DMS153 (cell line): ENCODE data around the gene SLC15A3.

Experiments
- DNase-seq: peaks from one replicate; lab custom pipeline; 2025; lab: John Stamatoyannopoulos, UW

Gene SLC15A3

DNA sequence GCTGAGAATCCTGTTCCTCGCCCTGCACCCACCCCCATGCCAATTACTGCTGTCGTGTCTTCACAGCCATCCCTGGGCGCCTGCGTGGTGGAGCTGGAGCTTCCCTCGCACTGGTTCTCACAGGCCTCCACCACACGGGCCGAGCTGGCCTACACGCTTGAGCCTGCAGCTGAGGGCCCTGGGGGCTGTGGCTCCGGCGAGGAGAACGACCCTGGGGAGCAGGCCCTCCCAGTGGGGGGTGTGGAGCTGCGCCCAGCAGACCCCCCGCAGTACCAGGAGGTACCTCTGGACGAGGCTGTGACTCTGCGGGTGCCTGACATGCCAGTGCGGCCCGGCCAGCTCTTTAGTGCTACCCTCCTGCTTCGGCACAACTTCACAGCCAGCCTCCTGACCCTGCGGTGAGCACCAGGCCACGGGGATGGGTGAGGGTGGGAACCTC lies 23.4 kb downstream of the SLC15A3 start:
- DNase-seq, result no peak

DNA sequence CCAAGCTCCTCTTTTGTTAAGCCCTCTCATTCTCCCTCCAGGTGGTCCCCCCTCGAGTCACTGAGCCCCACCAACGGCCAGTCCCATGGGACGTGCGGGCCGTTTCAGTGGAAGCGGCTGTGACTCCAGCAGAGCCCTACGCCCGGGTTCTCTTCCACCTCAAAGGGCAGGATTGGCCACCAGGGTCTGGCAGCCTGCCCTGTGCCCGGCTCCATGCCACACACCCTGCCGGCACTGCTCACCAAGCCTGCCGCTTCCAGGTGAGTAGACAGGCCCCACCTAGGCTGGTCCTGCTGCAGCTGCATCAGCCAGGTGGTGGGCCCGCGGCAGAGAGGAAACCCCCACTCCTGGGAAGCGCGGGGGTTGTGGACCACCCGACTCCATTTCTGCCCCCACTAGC lies 24.4 kb downstream of the SLC15A3 start:
- no peak for DNase-seq

DNA sequence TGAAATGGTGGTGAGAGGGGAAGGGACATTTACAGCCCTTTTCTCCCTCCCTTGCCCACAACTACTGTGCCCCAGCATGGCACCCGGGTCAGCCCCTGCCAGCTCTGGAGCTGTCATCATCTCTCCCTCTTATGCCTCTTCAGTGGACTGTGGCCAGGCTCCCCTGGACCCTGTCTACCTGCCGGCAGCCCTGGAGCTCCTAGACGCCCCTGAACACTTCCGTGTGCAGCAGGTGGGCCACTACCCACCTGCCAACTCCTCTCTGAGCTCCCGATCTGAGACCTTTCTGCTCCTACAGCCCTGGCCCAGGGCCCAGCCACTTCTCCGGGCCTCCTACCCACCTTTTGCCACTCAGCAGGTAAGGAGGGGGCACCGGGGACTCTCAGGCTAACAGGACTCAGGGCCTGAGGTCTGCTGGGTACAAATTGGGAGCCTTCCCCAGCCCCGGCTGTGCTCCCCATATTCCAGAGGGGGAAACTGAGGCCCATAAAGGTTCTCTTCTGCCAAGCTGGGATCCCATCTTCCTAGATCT lies 24.8 kb downstream of the SLC15A3 start:
- DNase-seq, result no peak

DNA sequence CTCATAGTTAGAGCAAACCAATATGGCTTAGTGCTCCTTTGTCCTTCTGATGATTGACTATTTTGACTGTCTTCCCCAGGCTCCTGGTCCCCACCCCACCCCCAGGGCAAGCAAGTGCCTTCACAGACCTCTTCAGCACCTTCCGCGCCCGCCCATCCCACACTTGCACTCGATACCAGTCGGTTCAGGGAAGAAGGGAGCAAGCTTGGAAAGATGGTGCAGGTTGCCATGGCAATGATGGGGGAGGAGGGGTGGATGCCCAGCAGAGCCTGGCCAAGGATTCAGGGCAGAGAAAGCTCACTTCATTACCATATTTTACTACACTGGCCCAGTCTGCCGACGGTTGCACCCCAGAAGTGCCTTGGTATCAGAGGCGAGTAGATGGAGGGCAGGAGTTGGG lies 25.5 kb downstream of the SLC15A3 start:
- DNase-seq, result no peak

DNA sequence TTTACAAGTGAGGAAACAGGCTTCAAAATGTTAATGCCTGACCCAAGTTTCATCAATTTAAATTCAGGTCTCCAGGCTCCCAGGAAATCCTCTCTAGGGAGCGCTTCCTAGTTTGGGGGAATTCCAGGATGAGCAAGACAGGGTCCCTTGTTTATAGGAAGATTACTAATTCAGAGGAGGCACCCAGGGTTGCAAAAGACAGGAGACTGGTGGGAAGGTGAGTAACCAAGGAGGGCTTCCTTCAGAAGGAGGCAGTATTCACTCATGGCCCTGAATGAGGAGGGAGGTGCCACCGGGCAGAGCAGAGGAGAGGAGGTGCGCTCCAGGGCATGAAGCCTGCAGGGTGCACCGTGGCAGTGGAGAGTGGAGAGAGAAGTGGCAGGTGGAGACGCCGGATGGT lies 26.1 kb downstream of the SLC15A3 start:
- no peak for DNase-seq

DNA sequence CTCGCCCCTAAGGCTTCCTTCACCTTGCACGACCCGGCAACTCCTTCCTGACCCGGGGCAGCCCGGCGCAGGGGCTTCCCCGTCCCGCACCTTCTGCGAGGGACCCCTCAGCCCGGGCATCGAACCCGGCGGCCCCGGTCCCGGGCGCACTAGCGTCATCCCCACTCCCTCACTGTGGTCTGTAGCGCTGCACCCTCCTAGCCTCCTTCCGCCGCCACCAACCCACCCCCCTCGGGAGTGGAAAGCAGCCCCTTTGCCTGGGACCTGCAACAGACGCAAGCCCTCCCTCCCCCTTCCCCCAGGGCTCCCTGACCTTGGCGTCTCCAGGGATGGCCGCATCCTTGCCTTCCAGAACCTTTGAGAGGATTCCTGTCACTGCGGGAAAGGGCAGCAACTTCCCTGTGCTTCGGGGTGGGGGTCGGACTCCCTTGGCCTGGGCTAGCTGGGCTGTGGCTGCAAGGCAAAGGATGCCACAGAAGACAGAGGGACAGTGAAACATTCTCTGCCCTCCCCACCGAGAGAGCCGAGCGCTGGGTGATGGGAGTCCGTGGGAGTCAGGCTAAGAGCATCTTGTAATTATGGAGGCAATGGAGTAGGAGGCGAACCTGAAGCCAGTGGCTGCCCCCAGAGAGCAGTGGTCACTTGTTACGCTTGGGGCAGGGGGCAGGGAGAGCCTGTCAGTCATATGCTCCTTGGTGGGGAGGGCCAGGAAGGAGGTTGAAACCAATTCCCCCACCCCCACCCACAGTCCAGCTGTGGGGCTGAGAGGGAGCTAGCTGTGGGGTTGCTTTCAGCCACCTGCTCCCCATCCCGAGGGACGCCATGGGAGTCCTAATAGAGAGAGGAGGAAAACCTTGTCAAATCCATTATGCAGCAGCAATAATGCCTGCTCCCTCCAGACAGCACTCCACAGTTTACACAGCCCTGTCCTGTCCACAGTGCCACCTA lies 26.8 kb downstream of the SLC15A3 start:
- no peak for DNase-seq

DNA sequence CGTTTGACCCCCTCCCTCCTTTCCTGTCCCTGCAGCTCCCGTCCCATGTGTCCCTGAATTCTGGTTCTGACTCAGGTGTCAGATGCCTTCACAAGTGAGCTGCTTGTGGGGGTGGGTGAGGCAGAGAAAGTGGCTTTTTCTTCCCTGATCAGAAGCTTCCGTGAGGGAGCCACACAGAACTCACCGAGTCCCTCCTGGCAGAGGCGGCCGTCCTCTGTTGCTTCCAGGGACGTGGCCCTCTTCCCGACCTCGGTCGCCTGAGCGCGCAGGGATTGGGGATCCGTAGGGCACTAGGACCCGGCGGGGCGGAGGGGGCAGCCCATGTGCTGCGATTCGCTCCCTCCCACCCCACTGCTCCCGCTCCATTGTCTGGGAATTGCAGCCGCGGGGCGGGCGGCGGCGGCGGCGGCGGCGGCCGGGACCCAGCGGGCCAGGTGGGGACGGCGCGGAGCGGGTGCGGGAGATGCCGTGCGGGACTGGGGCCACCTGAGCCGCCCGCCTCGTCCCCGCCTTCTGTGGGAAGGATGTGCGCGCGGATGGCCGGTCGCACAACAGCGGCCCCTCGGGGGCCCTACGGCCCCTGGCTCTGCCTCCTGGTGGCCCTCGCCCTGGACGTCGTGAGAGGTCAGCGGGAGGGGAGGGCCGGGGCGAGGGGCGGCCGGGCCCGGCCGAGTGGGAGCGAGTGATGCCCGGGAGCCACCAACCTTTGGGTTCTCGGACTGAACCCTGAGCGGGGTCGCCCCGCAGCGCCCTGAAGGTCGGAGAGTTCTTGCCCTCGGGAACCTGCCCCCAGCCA lies 27.7 kb downstream of the SLC15A3 start, which contains the start of gene TMEM132A:
Gene TMEM132A, plus strand, starts transcription at position 351 of the 796 bp plus-strand sequence. Its CDS starts 174 bp downstream, at position 525.
- peak; percentile 33 for DNase-seq

DNA sequence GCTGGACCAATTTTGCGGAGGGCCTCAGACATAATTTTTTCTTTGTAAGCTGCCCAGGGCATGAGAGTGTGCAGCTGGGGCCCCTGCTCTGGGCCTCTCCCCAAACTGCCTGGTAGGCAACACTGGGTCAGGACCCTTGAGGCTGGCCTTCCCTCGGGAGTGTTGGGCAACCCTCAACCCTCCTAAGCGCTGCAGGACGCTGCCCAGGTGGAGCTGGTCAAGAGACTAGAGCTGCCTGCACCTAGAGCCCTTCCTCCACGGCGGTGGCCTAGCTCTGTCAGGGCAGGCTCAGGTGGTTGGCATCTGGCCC lies 28.2 kb downstream of the SLC15A3 start:
- DNase-seq, result no peak

DNA sequence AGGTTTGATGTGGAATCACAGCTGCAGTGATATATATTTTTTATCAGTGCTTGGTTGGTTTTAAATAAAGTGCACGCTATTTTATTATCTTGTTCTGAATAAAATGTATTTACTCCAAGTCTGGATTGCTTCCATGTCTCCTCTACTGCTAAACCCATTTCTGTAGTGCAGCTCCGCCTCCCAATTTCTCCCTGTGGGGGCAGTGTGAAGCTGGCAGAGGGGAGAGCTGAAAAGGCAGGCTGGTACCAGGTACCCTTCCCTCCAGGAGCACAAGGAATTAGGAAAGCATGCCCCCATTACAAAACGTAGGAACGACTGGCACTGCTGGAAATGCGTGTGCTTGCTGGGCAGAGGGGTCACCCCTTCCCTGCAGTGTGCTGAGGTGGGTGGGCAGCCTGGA lies 28.6 kb downstream of the SLC15A3 start:
- DNase-seq, result no peak

DNA sequence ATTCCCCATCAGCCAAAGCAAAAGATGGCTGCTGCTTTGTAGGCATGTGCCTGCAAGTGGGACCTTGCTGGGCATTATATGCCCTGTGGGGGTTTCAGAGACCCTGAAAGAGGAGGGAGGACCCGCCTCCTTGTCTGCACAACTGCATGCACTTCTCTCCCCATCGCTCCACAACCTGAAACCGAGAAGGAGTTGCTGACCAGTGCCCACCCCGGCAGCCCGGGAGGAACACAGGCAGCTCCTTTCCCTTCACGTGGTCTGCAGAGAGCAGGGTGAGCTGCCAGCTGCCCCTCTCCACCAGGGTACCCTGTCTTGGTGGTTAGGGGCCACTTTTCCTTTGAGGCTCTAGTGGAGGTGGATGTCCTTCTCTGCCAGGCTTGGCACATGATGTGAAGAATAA lies 29.1 kb downstream of the SLC15A3 start:
- DNase-seq, result no peak

DNA sequence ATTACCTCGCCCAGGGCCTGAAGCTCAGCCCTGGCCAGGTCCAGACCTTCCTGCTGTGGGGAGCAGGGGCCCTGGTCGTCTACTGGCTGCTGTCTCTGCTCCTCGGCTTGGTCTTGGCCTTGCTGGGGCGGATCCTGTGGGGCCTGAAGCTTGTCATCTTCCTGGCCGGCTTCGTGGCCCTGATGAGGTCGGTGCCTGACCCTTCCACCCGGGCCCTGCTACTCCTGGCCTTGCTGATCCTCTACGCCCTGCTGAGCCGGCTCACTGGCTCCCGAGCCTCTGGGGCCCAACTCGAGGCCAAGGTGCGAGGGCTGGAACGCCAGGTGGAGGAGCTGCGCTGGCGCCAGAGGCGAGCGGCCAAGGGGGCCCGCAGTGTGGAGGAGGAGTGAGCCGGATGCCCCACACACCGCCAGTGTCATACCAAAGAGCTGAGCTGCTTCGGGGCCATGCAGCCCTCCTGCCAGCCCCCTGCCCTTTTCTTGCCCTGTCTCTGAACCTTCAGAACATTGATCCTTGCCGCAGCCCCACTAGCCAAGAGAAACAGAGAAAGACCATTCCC lies 30.1 kb downstream of the SLC15A3 start:
- no peak for DNase-seq

DNA sequence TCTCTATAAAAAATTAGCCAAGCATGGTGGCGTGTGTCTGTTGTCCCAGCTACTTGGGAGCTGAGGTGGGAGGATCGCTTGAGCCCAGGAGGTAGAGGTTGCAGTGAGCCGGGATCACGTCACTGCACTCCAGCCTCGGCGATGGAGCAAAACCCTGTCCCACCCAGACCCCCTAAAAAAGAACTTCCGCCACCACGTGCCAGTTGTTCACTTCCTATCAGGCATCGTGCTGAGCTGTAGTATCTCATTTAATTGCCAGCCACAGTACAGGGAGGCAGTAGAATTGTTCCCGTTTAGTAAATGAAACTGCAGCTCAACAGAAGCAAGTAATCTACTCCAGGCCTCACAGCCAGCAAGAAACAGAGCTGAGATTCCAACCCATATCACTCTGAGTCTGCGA lies 30.7 kb downstream of the SLC15A3 start:
- DNase-seq, result no peak

DNA sequence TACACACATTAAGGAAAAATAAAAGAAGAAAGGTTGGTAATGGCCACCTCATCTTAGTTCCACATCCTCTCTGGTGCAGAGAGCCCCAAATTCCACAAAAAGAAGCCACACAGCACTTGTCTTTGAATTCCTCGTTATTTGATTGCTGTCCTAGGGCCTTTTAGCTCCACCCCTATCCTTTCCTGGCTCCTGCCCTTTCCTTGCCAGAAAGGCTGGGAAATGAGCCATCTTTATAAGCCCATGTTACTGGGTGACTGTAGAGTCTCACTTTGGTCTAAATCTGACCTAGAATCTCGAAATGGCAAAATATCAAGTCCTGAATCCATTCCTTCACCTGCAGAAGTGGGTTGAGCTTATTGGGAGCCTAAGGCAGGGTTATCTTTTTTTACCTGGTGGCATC lies 32.0 kb downstream of the SLC15A3 start:
- DNase-seq, result no peak

DNA sequence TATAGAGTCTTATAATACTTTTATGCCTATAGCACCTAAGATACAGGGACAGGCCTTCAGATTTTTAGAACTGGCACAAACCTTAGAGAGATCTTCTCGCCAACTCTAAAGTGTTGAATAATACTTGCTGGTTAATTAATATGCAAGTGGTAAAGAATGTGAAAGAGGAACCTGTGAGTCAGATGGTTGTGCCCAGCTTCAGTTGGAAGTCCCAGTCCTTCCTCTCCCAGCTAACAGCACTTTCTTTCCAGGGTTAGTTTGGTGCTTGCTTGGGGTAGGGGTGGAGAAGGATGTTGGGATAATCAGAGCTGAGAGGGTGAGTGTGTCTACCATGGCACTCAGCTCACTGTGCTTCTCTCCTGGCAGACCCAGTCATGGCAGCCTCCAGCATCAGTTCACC lies 32.7 kb downstream of the SLC15A3 start:
- no peak for DNase-seq

DNA sequence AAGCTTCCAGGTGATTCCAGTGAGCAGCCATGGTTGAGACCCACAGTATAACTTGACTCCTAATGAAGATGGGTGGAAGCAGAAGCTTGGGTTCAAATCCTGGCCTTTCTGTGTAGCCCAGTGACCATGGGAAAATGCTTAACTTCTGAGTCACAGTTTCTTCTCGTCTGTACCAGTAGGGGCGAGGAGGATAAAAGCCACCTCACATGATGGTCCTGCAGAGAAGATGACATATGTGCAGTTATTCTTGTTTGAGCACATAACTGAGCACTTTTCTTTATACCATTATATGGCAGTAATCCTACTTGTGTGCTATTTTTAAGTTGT lies 33.1 kb downstream of the SLC15A3 start:
- no peak for DNase-seq

DNA sequence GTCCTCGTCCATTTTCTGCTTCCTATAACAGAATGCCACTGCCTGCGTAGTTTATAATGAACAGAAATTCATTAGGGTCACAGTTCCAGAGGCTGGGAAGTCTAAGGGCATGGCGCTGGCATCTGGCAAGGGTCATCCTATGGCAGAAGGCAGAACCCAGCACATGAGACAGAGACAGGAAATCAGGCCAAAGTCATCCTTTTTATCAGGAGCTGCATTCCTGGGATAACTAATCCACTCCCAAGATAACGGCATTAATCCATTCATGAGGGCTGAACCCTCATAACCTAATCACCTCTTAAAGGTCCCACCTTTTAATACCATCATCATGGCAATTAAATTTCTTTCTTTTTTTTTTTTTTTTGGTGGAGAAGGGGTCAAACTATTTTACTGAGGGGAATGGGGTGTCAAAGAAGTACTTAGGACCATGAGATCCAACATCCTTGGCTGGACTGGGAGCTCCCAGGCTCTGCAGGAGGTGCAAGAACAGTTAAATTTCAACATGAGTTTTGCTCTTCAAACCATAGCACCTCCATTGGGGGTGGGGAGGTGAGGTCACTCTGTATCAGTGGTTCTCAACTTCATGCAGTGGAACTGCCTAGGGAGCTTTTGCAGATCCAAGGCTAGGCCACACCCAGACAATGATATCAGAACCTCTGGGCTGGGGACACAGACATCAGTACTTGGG lies 33.6 kb downstream of the SLC15A3 start:
- DNase-seq, result no peak

DNA sequence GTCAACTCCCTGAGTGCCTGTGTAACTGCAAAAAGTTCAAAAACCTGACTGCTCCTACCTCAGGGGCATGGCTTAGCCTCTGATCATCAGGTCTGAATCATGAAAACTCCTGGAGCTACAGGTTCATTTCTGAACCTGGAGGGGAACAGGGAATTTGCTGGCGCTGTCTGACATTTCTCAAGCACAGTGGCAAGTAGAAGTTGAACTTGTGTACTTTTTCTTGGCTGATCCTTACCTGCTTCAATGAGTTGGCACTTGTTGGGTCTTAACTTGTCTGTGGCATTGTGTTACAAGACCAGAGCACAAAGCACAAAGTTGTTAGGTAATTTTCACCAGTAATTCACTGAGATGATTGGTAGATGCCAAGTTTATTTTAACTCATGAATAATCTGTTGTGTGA lies 34.7 kb downstream of the SLC15A3 start:
- DNase-seq, result no peak

DNA sequence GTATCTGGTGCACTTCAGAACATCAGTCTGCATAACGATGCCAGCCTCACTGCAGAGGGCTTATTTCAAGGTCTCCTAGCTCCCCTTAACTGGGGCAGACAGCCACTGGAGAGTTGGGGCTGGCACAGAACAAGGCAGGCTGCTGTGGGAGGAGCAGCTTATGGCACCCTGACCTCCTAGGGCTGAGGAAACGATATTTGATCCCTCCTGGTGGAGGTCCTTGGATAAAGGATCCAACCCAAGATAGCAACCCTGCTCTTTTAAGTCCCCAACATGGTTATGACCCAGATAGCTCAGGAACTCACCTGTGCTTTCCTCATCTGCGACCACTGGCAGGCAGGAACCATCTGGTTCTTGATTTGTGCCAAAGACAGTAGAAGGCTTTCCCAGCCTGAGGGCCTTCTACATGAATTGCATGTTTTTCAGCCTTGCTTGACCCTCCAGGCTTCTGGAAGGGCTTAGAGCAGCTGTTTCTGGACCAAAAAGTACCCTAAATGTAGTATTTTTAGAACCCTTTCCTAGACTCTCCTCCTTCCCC lies 35.2 kb downstream of the SLC15A3 start:
- no peak for DNase-seq

DNA sequence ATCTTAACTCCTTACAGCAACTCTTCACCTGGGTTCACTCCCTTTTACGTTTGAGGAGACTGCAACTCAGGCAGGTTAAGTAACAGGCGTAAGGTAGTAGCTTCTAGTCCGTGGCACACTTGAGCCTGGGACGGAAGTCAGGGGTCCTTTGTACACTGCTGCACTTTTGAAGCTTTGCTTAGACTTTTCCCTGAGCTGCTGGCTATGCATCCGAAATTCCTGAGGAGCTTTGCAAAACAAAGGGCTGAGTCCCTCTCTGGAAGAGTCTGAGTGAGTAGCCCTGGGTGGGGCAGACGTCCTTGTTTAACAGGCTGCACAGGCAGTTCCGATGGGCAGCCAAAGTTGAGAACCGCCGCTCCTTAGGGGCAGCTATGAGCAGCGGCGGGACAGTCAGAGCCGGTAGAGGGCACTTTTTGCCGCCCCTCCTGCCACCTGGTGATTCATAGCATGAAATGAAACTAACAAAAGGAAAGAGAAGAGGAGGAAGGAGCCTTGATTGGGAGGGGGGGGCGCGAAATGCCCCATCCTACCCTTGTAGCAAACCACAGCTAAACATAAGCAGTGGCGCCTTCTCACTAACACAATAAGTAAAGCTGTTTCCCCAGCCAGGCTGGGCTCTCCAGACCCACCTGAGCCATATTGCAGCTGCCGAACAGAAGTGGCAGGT lies 36.6 kb downstream of the SLC15A3 start:
- DNase-seq, result no peak

DNA sequence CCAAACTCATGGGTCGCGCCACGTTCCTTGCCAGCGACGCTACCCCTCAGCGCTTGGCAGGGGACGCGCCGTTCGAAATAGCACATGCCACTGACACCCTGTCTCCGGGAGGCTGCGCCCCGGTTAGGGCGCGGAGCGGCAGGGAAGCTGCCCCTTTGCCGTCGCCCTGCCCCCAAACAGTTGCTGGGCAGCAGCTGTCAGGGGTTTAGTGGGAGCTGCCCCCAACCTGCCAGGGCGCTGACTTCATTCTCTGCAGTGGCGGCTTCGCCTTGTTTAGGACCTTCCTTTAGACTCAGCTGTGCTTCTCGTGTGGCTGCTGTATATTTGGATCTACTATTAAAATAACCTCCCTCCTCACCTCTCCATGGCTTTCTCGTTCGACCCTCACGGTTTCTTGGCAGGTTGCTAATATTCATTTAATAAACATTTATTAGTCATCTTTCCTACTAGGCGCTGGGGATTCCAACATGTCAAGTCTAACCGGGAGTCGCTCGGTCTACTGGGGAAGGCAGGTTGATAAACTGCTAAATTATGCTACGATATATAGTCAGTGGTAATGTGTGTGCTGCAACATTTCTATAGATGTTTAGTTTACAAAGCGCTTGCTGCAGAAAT lies 37.2 kb downstream of the SLC15A3 start:
- no peak for DNase-seq
